Activated naive CD4-positive, alpha-beta T cell treated with anti-CD3 and anti-CD28 coated beads, Interleukin-2, amount 50 U/mL, for 16 hours (primary cell): ENCODE data around the gene NRXN3.

Experiments
- DNase-seq: peaks from one replicate; pipeline ENCODE4 v3.0.0-alpha.2; 2020

NRXN3 gene

DNA sequence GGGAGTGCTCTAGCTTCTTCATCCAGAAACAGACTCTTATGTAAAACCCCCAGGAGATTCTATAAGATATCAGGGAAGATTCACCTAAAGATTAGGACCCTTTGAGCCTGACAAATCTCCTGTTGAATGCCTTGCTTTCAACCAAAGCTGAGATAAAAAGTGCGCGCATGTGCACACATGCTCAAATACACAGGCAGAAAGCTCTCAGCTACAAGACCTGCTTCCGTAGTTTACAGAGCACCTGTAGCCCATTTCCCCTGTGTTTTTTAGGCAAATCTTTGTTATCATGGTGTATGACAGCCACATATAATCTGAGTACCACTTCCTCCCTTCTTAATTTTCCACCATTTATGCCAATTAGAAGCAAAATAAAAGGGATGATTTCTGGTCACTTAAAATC is 866.9 kb downstream of the NRXN3 start:
- no peak for DNase-seq

DNA sequence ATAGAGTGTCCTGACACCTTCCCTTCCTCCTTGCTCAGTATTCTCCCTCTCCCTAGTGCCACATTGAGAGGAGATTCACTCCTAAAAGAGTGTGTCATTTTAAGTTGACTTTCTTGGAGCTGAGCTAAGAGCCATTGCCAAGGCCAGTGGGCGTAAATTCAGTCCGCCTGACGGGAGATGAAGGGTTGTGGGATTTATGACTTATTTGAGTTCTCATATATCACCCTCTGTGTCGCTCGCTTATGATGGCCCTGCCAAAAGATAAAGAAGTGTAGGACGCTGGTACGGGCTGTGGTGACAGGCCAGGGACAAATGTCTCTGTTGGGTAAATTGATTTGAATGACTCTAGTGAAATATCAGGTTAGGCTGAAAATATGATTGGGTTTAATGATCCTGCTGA is 867.4 kb downstream of the NRXN3 start:
- no peak for DNase-seq

DNA sequence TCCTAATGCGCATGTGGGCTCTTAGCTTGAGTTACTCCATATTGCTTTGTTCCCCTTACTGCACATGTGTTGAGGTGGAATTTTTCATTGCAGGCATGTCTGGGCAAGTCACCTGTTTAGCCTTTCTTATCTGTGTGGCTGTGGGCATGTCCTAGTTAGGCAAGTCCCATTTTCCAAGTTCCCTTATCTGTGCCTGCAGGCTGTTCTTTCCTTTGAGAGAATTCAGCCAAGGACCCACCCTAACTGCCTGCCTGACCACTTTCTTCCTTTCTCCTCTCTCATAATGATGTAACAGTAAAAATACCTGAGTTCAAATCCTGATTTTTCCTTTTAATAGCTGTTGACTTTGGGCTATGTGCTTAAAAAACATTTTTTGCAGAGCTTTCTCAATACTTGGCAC is 870.6 kb downstream of the NRXN3 start:
- DNase-seq = no peak

DNA sequence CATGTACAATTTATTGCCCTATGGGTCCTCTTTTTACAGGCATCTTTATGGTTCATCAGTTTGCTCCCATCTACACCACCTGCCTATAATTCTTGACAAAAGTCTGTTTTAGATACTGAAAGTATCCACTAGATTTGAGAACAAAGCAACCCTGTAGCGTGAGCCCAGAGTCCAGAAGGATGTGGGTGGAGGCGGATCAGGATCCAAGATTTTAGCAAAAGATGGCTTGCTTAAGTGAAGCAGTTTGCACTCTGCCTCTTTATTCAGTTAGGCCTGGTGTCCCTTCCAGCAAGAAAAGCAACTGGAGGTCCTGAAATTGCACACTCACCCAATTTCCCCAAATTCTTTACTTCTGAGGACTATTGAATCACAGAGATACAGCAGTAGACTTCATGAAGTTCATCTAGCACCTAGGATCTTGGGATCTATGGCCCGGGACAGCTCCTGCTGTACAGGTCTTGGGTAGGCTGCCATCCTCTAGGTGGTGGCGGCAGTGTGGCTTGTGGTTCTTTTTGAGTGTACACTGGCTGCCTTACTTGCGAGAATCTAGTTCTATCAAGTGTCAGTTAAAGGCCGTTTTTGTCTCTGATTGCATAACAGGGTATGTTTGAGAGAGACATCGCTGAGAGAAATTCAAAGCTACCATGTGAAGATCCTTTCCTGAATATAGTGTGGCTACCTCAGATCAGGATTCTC is 873.2 kb downstream of the NRXN3 start:
- no peak for DNase-seq

DNA sequence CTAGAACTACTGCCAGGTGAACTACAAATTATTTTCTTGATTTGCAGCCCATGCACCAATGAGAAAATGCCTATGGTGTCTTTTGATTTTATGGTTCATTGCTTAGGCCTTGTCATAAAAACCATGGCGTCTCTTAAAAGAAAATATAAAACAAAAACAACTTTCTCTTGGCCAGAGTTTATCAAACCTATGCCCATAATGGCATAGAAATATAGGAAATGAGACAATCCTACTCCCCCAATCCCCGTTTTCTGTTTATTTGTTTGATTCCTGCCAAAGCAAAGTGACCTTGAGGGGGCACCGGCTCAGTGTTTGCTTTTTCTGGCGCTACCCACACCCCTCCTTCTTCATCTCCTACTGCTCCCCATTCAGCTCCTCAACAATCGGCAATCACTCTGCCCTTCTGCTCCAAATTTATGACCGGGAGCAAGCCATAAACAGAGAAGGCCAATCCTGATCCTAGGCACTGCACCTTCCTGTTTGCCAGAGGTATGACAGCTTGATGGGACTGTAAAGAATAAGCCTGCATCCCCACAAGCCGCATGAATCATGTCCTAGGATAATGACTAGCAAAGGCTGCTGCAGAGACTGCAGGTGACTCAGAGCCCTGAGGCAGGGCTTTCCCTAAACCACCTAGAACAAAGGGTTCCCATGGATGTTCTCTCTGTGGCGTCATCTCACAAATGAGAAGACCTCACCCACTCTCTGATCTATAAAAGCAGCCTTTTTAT is 874.9 kb downstream of the NRXN3 start:
- no peak for DNase-seq

DNA sequence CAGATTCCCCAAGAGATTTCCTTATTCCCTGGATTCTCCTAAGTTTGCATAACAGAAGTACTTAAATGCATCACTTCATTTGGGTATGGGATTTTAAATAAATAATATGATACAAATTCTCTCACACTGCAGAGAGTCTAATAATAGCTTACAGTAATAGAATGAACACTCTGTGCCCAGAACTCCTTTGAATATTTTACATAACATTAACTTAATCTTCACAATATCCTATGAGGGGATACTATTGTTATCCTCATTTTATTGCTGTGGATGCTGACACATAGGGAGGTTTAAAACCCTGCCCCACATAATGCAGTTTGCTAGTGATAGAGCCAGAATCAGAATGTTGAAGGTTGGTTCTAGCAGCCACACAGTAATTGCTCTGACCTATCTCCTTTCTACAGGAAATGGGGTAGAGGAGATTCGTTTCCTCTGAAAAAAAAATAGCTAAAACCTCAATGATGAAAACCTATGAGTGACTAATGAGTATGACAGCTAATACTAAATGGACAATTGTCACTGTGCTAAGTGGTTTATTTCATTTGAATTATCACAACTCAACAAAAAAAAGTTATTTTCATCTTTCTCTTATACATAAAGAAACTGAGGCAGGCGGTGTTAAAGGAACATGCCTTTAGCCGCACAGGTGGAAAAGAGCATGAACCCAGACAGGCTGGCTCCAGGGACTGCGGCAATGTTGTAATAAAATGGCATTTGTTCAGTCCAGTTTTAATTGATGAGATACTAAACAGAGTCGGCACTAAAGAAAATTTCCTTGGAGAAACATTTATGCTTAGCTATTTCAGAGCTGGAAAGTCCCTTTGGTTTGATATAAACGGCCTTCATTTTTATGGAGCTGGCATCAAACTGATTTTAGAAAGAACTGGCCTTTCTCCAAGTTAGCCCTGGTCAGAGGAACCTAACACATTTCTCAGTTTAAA is 880.9 kb downstream of the NRXN3 start:
- no peak for DNase-seq

DNA sequence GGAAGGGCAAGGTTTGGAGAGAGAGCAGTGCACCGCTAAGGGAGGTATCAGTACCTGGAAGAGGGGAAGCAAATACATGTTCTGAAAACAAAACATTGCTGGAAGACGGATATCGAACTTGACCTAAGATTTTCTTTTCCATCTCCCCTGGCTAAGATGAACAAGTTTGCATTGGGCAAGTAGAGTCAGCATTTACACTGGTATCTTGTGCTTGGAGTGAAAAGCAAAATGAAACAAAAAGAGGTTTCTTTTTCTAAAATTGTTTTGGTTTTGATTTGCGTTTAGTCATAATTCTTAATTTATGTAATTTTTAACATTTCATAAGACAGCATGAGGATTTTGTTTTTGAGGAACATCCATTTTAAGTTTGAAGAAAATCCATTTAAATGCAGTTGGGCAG is 881.6 kb downstream of the NRXN3 start:
- no peak for DNase-seq

DNA sequence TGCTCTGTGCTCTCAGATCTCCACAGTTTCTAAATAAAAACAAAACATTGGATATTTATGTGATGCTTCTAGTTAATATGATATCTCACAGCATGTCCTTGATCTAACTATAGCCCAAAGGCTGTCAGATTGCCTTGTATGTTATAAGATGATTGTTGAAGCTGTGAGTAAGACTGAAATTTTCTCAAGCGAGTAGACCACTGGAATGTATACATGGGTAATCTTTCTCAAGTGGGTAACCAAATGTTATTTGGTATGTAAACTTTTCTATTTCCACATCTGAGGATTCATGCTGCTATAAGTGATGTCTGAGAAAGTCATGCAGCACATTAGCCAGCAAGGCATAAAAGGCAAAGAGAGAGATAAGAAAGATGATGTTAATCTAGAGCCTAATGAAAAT is 886.7 kb downstream of the NRXN3 start:
- no peak for DNase-seq

DNA sequence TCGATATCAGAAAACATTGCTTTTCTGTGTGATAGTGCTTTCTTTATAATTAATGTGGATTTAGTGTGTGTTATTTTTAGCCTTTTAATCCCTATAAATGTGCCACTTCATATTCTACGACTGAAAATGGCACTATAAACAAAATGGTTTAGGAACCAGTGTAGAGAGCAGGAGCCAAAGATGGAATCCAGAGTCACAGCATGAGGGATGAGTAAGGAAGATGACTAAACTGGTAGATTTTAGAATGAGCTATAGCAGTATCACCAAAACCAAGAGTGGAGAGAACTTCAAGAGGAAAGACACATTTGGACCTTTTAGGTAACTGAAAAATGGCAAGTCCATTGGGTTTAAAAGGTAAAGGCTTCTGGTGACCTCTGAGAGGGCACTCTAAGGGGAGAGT is 887.2 kb downstream of the NRXN3 start:
- DNase-seq = no peak

DNA sequence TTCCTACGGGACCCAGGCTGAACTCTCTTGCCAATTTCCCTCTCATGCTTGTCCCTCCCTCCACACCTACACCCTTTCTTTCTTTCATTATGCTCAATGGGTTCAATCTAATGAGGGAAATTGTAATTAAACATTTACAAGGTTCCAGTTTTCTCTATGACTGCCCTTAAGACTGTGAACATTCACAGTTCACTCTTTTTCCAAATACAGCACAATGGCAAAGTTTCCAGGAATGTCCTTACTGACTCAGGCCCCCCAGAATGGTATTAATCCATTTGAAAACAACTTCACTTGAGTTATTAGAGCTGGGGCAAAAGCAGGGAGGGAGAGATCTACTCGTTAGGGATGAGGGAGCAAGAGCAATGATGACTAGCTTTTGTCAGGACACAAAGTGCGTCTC is 892.1 kb downstream of the NRXN3 start:
- DNase-seq = no peak

DNA sequence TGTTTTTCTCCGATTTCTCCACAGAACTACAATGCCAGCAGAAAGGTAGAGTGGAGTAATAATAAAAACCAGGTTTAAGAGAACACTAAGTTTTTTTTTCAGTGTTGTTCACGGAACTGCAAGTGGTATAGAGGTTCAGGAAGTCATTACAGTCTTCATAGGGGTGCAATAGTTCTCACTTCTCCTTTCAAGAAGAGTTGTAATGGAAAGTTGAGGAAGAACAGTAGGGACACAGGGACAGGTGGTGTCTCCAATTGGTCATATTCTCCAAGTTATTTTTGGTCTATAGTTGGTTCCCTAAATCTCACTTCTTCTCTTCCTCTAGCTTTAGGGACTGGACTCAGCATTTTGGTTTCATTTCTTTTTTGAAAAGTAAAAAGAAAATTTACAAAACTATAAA is 894.0 kb downstream of the NRXN3 start:
- DNase-seq = no peak

DNA sequence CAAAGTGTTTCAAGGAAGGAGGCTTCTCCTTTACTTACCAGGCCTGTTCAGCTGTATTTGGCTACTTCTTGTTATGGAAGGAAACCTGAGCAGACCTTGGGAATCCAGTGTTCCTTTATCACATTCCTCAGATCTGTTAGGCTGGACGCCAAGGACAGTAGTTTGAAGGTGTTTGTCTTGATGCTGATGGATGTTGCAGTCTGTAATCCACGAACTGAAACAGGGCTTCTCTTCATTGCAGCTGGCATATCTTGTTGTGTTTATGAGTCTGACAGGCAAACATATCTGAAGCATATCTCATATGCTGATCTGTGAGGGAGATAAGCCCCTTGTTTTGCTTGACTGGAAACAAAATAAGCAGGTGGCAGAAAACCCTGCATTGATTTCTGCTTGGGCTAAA is 904.3 kb downstream of the NRXN3 start:
- DNase-seq = no peak

DNA sequence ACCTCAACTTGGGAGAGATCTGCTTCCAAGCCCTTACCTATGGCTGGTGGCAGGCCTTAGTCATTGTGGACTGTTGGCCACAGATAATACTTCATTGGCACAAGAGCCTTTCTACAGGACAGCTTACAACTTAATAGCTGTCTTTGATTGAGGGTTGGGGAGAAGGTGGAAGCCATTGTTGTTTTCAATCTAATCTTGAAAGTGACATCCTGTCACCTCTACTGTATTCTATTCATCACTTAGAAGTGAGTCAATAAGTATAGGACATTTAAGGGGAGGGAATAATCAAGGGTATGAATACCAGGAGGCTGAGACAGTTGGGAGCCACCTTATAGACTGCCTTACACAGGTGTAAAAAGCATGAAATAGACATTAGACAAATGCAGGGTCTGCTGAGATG is 906.3 kb downstream of the NRXN3 start:
- DNase-seq = no peak

DNA sequence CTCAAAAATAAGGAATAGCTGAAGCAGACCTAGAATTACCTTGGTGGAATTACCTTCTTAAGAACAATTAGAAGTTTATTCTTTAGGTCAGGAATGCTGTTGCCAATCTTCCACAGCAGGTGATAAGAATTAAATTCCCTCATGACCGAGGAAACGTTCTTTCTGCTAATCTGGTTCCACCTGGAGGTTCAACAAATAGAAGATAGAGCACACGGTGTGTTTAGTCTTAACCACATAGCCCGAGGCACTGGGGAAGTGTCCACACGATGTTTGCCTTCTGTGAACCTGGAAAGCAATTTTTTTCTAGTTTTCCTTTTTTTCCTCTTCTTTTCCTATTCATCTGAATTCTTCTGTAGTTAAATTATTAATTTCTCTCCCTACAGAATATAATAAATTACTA is 906.9 kb downstream of the NRXN3 start:
- DNase-seq = no peak

DNA sequence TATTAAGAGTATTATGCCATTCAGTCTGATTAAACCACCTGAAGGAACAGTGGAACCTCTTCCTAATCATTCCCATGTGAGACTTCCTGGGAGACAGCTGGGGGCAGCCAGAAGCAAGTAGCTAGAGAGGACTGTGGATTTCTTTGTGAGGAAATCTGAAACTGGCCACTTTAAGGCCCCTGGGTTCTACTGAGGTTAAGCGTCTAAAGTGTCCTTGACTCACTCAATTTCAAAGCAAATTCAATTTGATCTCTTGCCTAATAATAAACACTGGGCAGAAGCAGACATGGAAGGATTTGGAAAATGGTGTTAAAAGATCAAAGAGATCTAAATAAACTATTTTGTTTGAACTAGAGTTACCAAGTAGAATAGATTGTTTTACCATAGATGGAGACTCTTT is 909.9 kb downstream of the NRXN3 start:
- no peak for DNase-seq

DNA sequence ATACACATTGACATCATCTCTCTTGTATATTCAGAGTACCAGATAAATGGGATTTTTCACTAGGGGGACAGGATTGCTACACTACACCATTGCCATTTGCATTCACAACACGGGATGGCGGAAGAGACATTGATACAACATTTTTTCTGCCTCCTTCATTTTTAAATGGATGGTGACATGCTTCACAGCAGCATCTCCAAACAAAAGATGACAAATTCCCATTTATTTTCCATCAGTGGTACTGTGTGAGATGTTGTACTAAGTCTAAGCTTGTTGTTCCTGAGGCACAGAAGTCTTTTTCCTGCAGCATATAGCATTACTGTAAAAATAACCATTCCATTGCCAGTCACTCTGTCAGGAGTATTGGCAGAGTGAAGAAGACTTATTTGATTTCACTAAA is 912.7 kb downstream of the NRXN3 start:
- no peak for DNase-seq

DNA sequence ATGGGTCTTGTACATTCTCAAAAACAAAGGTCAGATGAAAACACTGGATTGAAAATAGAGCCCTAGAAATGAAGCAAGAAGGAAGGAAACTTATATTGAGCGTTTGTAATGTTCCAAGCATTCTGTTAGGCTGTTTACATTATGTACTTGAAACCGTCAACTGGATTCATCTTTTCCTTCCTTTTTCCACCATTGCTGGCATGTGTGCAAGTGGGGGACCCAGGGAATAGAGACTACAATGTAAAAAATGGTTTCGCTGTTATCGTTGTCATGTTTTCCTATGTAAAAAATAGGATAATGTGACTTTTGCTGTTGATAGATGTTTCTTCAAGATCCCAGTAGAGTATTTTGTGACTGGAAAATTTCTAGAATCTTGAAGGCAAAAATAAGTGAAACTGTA is 913.2 kb downstream of the NRXN3 start:
- DNase-seq = no peak

DNA sequence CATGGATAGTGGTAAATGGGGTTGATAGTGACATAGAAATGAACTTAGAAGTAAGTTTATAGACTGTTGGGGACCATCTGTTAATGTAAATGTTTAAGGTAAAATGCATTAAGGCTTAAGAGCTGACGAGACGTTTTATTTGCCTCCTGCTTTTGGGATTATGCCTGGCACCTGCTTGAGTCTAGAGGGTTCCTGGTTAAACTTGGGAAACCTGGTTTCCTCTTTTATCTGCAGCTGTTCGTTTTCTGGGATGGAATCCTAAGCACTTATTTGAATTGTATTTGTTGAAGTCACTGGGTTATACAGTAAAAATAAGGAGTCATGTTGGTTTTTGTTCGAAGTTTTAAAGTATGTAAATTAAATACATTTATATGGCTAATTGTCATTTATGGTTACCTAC is 914.7 kb downstream of the NRXN3 start:
- no peak for DNase-seq

DNA sequence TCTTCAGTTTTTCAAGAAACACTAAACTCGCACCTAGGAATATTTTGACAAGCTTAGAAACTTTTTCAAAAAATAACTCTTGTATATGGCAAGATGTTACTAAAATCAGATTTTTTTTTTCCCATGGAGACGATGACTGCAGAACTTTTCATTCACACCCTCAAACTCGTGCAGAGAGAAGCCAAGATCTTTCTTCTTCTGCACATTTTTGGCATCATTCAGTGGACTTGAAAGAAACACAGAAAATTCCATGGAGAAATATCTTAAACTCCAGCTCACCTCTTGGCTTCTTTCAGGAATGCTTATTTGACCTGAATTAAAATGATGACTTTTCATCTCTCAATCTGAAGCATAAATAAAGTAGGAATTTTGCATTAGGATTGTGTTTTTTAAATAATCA is 919.4 kb downstream of the NRXN3 start:
- DNase-seq = no peak

DNA sequence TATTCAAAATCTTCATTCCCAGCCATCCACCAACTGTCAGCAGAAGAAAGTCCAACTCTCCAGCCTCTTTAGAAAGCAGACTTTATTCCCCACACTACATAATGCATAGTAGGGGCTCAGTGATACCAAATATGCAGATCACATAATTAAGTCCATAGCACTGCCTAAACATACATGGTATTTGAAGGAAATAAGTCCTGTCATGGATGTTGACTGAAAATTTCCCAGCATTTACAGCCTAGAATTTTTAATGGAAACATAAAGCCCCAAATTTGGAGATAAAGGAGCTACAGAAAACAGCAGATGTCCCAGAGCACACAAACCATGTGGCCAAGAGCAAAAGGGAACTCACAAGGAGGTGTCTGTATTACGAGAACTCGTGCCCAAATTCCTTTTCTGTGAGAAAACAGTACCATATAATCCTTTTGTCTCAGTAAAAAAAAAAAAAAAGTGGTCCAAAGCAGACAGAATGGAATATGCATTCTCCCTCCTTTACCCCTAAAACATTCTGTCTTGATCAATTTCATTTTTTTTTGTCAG is 920.5 kb downstream of the NRXN3 start:
- no peak for DNase-seq

DNA sequence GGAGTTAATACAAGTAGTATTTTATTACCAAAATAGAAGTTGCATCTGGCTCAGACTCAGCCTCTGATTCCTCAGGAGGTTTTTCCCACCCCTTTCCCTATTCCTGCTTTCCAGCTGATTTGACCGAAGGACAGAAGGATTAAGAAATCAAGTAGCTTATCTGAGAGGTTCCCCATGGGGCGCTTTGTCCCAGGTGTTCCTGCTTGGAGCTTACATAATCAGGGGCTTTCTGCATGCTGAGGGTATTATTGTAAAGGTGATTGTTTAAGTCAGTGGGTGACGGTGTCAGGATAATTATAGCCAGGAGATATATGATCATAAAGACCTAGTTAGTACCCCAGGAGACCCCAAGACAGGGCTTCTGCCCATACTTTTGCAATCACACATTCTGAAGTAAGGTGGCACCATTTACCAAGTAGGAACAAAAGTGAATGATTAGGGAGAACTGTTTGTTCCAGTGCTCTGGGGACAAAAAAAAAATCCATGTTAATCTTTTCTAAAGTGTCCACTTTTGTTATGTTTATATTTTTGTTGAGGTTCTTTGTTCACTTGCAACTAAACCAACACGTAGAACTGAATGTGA is 921.3 kb downstream of the NRXN3 start:
- DNase-seq = no peak

DNA sequence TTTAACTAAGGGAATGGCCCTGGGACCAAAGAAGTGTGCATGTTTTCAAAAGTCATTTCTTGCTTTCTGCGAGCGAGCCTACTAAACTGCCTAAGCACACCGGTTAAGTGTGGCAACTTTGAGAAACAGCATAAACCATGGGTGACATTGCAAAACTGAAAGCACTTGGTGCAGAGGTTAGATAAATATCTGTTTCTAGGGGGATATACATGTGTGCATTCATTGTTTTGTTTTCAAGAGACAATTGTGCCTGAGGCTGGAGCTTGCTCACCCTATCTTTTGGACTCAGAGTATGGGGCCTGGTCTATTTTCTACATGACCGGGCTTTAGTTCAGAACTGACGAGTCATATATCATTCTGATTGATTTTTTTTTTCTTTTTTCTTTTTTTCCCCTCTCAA is 923.4 kb downstream of the NRXN3 start:
- DNase-seq = no peak

DNA sequence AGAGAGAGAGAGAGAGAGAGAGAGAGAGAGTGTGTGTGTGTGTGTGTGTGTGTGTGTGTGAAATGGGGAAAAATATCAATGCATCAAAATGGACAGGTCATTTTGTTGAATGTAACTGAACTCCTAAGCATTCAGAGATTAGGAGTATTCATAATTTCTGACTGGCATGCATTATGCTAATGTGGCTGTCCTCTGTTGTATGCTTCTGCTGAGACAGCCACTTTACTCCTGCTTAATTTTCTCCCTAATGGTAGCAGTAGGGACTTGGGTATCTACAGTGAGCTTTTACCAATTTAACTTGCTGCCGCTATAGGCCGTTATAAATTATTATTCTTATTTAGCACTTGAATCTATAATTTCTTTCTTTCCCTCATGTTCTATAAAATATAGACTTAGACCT is 924.8 kb downstream of the NRXN3 start:
- DNase-seq = no peak
